ENCODE results near the gene HES2.
"Not testable (repeated sequence)": the region's sequence is repeated elsewhere in the genome, so short reads cannot be mapped to it uniquely, and the experiment has no call there.

The HES2 gene

GRCh38 chr1:6453895-6454855 lies 34.5 kb upstream of the HES2 start:
- DNase-seq: not testable (repeated sequence)

- DNase-seq: no peak
These were observed 31.2 kb upstream of the HES2 start for GRCh38 chr1:6450943-6451373.

GRCh38 chr1:6450486-6450885 lies 30.8 kb upstream of the HES2 start:
- not testable (repeated sequence) for DNase-seq

- no peak for DNase-seq
These were observed 30.3 kb upstream of the HES2 start for GRCh38 chr1:6450005-6450450.

GRCh38 chr1:6448749-6449631 lies 29.3 kb upstream of the HES2 start:
- DNase-seq: no peak

- DNase-seq: no peak
These were observed 28.4 kb upstream of the HES2 start for GRCh38 chr1:6447818-6448748.

- no peak for DNase-seq
These were observed 27.5 kb upstream of the HES2 start for GRCh38 chr1:6447016-6447817.

- no peak for DNase-seq
These were observed 26.9 kb upstream of the HES2 start for GRCh38 chr1:6446665-6447015.

- not testable (repeated sequence) for DNase-seq
These were observed 26.2 kb upstream of the HES2 start for GRCh38 chr1:6445929-6446328.

GRCh38 chr1:6445062-6445763 lies 25.5 kb upstream of the HES2 start:
- peak; percentile 43 for DNase-seq

GRCh38 chr1:6444377-6444776 lies 24.7 kb upstream of the HES2 start:
- no peak for DNase-seq

- no peak for DNase-seq
These were observed 23.8 kb upstream of the HES2 start for GRCh38 chr1:6443339-6444115.

GRCh38 chr1:6441586-6441985 lies 21.9 kb upstream of the HES2 start:
- DNase-seq: no peak

- peak; percentile 79 for DNase-seq
These were observed 20.7 kb upstream of the HES2 start for GRCh38 chr1:6440198-6441126.

- peak; percentile 79 for DNase-seq
These were observed 18.4 kb upstream of the HES2 start for GRCh38 chr1:6438047-6438525.

- not testable (repeated sequence) for DNase-seq
These were observed 17.4 kb upstream of the HES2 start for GRCh38 chr1:6437012-6437700.

- not testable (repeated sequence) for DNase-seq
These were observed 16.6 kb upstream of the HES2 start for GRCh38 chr1:6436277-6436676.

GRCh38 chr1:6435547-6435946 lies 15.8 kb upstream of the HES2 start:
- DNase-seq: no peak

Measured in activated CD4-positive, alpha-beta T cell treated with anti-CD3 and anti-CD28 coated beads, Interleukin-10, Interleukin-2, amounts not matched to agents 100 ng/mL and 50 ng/mL, durations not matched to agents 16 hours and 8 hours (primary cell).